Measurements from ENCODE around the gene PDE4D.

The PDE4D gene

GRCh38 chr5:59116231-59116865 lies 777.2 kb downstream of the PDE4D start:
- Histone ChIP-seq H3K4me3 (no peak overlapping the region), H3K27ac (no peak overlapping the region)
- TF ChIP-seq CTCF (IDR thresholded peaks at IDR 0.05) = no peak
- no peak for DNase-seq (ENCODE audit: low spot score)

DNA sequence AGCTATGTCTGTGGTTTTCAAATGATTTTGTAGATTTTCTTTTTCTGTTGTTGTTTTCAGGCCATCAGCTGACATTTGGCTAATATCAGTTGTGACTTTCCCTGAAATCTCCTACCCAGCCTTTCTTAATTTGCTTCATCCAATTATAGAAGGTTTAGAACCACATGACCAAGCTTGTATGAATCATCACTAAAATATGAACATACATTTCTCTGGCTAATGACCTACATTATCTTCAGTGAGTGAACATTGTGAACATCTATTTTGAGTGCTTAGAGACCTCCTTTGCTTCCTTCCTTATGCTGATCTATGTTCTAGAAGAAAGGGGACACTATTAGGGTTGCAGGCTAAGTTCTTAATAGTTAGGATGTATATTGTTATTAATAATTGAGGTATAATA lies 778.2 kb downstream of the PDE4D start:
- H3K27ac ChIP-seq = no peak overlapping the region
- no peak for TF ChIP-seq CTCF (IDR thresholded peaks at IDR 0.05)
- H3K4me3 ChIP-seq = no peak overlapping the region
- DNase-seq (ENCODE audit: low spot score) = no peak

DNA sequence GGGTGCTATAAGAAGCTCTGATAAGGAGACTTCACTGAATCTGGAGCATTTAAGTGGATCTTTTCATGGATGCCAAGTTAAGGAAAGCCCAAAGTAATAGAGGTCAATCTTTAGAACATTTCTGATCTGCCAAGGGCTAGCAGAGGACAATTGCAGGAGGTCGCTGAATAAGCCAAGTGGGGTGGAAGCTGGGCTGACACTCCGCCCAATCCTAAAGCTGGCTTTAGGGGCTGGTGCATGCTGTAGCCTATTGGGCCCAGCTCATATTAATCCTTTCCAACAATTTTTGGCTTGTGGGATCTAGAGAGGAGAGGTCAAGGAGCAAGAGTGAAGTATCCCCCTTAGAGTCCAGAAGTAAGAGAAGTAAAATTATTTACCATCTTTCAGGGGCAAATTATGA lies 784.1 kb downstream of the PDE4D start:
- TF ChIP-seq CTCF (IDR thresholded peaks at IDR 0.05) = no peak
- no peak for DNase-seq (ENCODE audit: low spot score)
- no peak overlapping the region for H3K27ac ChIP-seq
- H3K4me3 ChIP-seq = no peak overlapping the region

DNA sequence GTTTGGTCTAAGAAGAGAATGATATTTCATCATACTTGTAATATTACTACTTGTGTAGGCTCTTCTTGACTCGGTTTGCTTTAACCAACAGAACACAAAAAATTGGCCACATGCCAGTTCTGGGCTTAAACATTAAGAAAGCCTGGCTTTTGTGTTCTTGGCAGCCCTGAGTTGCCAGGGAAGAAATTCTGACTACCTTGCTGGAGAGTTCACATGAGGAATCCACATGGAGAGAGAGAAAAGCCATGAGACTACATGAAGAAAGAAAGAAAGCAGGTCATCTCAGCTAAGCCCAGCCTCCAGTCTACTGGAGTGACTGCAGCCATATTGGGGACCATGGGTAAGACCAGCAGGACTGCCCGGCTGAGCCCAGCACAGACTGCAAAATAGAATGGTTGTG lies 785.8 kb downstream of the PDE4D start:
- Histone ChIP-seq H3K27ac (no peak overlapping the region), H3K4me3 (no peak overlapping the region)
- no peak for DNase-seq (ENCODE audit: low spot score)
- TF ChIP-seq CTCF (IDR thresholded peaks at IDR 0.05) = no peak

DNA sequence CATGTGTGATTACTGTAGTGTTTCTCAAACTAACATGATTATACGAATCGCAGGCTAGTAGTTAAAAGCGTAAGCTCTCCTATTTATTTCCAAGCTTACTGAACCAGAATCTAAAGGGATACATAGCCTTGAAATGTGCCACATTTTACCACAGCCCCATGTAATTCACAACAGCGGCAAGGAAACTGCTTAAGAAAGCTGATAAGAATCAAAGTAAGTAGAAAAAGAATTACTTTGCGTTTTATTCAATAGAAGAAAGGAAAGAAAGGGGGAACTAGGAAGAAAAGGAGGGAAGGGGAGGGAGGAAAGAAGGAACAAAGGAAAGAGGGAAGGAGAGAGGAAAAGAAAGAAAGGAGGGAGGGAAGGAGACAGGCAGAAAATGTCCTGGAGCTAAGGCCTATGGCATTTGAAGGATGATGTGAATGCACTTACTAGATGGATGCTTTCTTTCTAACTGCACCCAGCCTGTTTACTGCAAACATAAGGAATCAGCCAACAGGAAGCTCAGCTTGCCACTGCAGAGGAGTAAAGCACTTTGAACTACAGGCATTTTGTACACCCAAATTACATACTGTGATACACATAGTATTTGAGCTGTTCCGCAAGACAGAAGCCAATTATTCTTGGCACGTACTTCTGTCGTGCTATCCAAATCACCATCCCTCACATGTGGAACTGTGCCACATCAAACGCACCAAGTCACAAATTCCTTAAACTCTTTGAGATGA lies 789.0 kb downstream of the PDE4D start:
- TF ChIP-seq CTCF (IDR thresholded peaks at IDR 0.05) = no peak
- Histone ChIP-seq H3K4me3 (no peak overlapping the region), H3K27ac (peak overlapping the region in 1 of 2 donors; percentile 29)
- DNase-seq (ENCODE audit: low spot score) = no peak

- no peak for TF ChIP-seq CTCF (IDR thresholded peaks at IDR 0.05)
- DNase-seq (ENCODE audit: low spot score) = no peak
- H3K4me3 ChIP-seq = no peak overlapping the region
- H3K27ac ChIP-seq = no peak overlapping the region
These were observed 790.2 kb downstream of the PDE4D start for GRCh38 chr5:59103303-59103702.

DNA sequence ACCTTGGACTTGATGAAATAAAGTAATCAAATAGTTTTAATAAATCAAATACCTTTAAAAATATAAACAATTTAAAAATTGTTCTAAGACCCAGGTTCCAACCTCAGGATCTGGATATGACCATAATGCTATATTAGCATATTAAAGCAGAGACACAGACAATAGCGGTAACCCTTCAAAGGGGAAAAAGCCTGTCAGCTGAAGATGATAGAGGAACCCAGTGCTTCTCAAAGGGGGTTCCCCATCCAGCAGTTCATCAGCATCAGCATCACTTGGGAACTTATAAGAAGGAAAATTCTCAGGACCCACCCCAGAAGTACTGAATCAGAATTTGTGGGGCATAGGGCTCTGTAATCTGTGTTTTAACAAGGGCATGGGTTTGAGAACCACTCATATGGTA lies 791.1 kb downstream of the PDE4D start:
- TF ChIP-seq CTCF (IDR thresholded peaks at IDR 0.05) = no peak
- Histone ChIP-seq H3K27ac (no peak overlapping the region), H3K4me3 (no peak overlapping the region)
- no peak for DNase-seq (ENCODE audit: low spot score)
